ENCODE measurements around the gene ITPR1.

Gene ITPR1

DNA sequence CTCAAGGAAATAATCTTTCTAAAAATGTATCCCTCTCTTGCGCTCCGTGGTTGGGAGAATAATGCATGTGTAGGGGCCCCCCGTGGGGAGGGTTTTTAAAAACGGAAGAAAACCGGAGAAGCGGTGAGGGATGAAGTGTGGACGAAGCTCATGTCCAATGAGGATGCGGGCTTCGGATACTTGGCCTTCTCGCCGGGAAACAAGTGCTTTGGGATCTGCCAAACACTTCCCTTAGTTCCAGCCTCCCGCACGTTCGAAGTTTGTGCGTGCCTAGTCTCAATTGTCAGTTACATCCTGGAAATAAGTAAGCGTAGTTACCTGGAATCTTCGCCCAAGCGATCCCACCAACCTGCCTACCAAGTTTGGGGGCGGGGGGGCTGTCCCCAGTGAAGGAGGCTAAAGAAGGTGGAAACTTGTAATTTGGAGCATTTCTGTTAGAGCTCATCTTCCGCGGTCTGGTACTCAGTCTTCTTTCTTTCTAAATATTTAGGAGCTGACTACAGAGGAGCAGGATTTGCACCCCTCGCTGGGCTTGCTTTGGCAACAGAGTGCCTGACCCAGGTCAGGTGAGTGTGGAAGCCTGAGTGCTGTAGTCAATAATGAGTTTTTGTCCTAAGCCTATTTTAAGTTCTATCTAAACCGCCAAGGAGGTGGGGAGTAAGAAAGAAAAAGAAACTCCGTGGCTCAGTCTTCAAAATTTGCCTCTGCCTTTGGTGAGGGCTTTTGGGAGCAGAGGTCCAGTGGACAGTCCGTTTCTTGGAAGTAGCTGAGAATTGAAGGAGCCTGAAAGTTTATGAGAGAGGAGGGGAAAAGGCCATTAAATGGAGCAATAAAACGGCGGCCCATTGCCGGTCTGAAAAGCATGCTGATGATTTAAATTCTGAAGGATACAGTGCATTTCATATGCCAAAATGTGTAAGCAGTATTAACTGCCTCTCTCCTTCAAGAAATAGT, 1.1 kb downstream of the ITPR1 start:
- H3K9me2 ChIP-seq (ENCODE audit: low read depth, low read length), result no peaks in the 10 kb centered on the region
- TF ChIP-seq, protein P1, sequence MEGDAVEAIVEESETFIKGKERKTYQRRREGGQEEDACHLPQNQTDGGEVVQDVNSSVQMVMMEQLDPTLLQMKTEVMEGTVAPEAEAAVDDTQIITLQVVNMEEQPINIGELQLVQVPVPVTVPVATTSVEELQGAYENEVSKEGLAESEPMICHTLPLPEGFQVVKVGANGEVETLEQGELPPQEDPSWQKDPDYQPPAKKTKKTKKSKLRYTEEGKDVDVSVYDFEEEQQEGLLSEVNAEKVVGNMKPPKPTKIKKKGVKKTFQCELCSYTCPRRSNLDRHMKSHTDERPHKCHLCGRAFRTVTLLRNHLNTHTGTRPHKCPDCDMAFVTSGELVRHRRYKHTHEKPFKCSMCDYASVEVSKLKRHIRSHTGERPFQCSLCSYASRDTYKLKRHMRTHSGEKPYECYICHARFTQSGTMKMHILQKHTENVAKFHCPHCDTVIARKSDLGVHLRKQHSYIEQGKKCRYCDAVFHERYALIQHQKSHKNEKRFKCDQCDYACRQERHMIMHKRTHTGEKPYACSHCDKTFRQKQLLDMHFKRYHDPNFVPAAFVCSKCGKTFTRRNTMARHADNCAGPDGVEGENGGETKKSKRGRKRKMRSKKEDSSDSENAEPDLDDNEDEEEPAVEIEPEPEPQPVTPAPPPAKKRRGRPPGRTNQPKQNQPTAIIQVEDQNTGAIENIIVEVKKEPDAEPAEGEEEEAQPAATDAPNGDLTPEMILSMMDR (IDR thresholded peaks at IDR 0.05; ENCODE audit: low read length), result no peak
- no peak for TF ChIP-seq EZH2 (IDR thresholded peaks at IDR 0.05; ENCODE audit: borderline replicate concordance, low read length)
- no peak overlapping the region for H3K27ac ChIP-seq (ENCODE audit: low read depth, low read length, poor library complexity, severe bottlenecking)
- peak overlapping the region; percentile 70 for H3K4me3 ChIP-seq (ENCODE audit: low read depth, low read length, poor library complexity, severe bottlenecking)
- no peaks in the 10 kb centered on the region for H3K9me3 ChIP-seq (ENCODE audit: low read length)
- H3K4me1 ChIP-seq (ENCODE audit: insufficient read depth, low read length, severe bottlenecking), result peaks cover 26% of the 10 kb centered on the region
- H3K36me3 ChIP-seq (ENCODE audit: insufficient read depth, low read length), result no peaks in the 10 kb centered on the region
- peak overlapping the region; percentile 69 for H3K9ac ChIP-seq (ENCODE audit: low read length)
- H3K79me2 ChIP-seq (ENCODE audit: insufficient read depth, low read length), result no peaks in the 10 kb centered on the region
- H3F3A ChIP-seq (ENCODE audit: insufficient read depth, low read length), result no peaks in the 10 kb centered on the region
- H2AFZ ChIP-seq (ENCODE audit: low read length), result 0 out of 2 replicates have a peak overlapping the region, but pooled peaks have one; percentile 12
- H4K20me1 ChIP-seq (ENCODE audit: insufficient read depth, low read length), result no peaks in the 10 kb centered on the region
- peak overlapping the region; percentile 85 for H3K4me2 ChIP-seq (ENCODE audit: low read length)
- no peaks in the 10 kb centered on the region for H3K27me3 ChIP-seq (ENCODE audit: insufficient read depth, low read length)

DNA sequence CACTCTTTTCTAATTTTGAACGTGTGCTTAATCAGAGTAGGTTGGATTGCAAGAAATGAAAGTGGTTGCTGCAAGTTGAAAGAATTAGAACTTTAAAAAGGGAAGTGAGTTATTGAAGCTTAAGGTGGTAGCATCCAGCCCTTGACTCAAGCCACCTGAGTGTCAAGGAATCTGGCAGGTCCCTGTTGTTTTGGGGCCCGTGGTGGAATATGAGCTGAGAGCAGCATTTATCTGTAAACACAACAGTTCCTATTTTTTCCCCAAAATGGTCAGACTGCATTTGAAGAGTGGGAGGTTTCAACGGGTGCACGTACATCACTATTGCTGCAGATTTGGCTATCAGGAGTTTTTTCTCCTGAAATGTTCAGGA, 1.7 kb downstream of the ITPR1 start:
- TF ChIP-seq EZH2 (IDR thresholded peaks at IDR 0.05; ENCODE audit: borderline replicate concordance, low read length), result no peak
- TF ChIP-seq, protein P1 (IDR thresholded peaks at IDR 0.05; ENCODE audit: low read length), result no peak
- Histone ChIP-seq H2AFZ (ENCODE audit: low read length) (no peak overlapping the region), H3K4me2 (ENCODE audit: low read length) (peak overlapping the region; percentile 85), H3K9me2 (ENCODE audit: low read depth, low read length) (no peaks in the 10 kb centered on the region), H3K4me1 (ENCODE audit: insufficient read depth, low read length, severe bottlenecking) (peaks cover 26% of the 10 kb centered on the region), H3K9me3 (ENCODE audit: low read length) (no peaks in the 10 kb centered on the region), H3K79me2 (ENCODE audit: insufficient read depth, low read length) (no peaks in the 10 kb centered on the region), H3K9ac (ENCODE audit: low read length) (peak overlapping the region; percentile 69; the same call in 1 of the 2 replicates), H3K4me3 (ENCODE audit: low read depth, low read length, poor library complexity, severe bottlenecking) (peak overlapping the region; percentile 70), H3K36me3 (ENCODE audit: insufficient read depth, low read length) (no peaks in the 10 kb centered on the region), H3K27me3 (ENCODE audit: insufficient read depth, low read length) (no peaks in the 10 kb centered on the region), H3F3A (ENCODE audit: insufficient read depth, low read length) (no peaks in the 10 kb centered on the region), H4K20me1 (ENCODE audit: insufficient read depth, low read length) (no peaks in the 10 kb centered on the region), H3K27ac (ENCODE audit: low read depth, low read length, poor library complexity, severe bottlenecking) (no peak overlapping the region)

DNA sequence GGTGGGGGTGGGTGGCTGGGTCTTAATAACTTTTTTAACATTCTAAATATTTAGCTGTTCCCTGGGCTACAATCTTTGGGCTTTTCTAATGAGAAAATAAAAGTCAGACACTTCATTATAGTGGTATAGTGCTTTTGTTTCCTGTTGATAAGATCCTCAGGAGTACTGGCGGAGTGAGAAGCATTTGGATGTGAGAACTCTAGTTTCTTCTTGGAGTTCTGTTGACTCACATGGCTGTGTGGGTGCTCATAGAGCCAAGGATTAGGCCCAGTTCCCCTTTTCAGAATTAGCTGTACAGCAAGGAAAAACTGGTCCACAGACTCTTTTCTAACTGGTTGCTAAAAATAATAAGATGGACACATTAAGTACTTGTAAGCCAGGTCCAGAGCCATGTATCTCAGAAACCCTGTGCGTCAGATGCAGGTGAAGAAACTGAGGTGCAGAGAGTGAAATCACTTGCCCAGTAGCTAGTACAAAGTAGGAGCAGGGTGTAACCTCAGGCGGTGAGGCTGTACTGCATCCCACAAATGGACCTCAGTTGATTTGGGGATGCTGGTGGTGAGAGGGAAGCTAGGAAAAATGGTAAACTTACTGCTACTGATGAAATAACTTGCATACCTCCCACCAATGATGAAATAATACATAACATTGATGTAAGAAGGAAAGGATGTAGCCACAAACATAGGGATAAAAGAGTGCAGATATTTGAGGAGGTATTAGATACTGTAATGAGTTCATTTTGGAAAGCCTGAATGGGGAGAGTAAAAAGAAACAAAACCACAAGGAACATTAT, 2.3 kb downstream of the ITPR1 start:
- Histone ChIP-seq H3K27me3 (ENCODE audit: insufficient read depth, low read length) (no peaks in the 10 kb centered on the region), H3K9me2 (ENCODE audit: low read depth, low read length) (no peaks in the 10 kb centered on the region), H2AFZ (ENCODE audit: low read length) (no peak overlapping the region), H4K20me1 (ENCODE audit: insufficient read depth, low read length) (no peaks in the 10 kb centered on the region), H3K4me2 (ENCODE audit: low read length) (no peak overlapping the region), H3K4me1 (ENCODE audit: insufficient read depth, low read length, severe bottlenecking) (peaks cover 26% of the 10 kb centered on the region), H3K9me3 (ENCODE audit: low read length) (no peaks in the 10 kb centered on the region), H3K9ac (ENCODE audit: low read length) (no peak overlapping the region), H3K79me2 (ENCODE audit: insufficient read depth, low read length) (no peaks in the 10 kb centered on the region), H3K27ac (ENCODE audit: low read depth, low read length, poor library complexity, severe bottlenecking) (no peak overlapping the region), H3K36me3 (ENCODE audit: insufficient read depth, low read length) (no peaks in the 10 kb centered on the region), H3F3A (ENCODE audit: insufficient read depth, low read length) (no peaks in the 10 kb centered on the region), H3K4me3 (ENCODE audit: low read depth, low read length, poor library complexity, severe bottlenecking) (no peak overlapping the region)
- TF ChIP-seq EZH2 (IDR thresholded peaks at IDR 0.05; ENCODE audit: borderline replicate concordance, low read length), result no peak
- TF ChIP-seq, protein P1 (IDR thresholded peaks at IDR 0.05; ENCODE audit: low read length), result no peak
